Measurements from ENCODE around the gene PACRGL. TPM values are rescaled to one million over a fixed set of nuclear protein-coding genes. Genes with fewer than 3 reads are reported as not detected.

Gene PACRGL
- total RNA-seq, 1 donor from 2014 or later = 32.8 TPM

GRCh38 chr4:20680736-20681135 is 19.5 kb upstream of the PACRGL start:
- Mint-ChIP-seq H3K27me3 (peaks cover 8% of the 10 kb centered on the region), H3K36me3 (ENCODE audit: insufficient read depth) (no peaks in the 10 kb centered on the region), H3K27ac (no peak overlapping the region), H3K4me1 (ENCODE audit: low read depth) (no peaks in the 10 kb centered on the region), H3K4me3 (ENCODE audit: low read depth) (no peak overlapping the region), H3K9me3 (ENCODE audit: low read depth) (no peaks in the 10 kb centered on the region)
- no peak for TF ChIP-seq CTCF (IDR thresholded peaks at IDR 0.05; ENCODE audit: unreplicated experiment)
- DNase-seq (ENCODE audit: low spot score, unreplicated experiment) = no peak

- Mint-ChIP-seq H3K27ac (no peak overlapping the region), H3K4me3 (ENCODE audit: low read depth) (no peak overlapping the region), H3K27me3 (peaks cover 8% of the 10 kb centered on the region), H3K36me3 (ENCODE audit: insufficient read depth) (no peaks in the 10 kb centered on the region), H3K9me3 (ENCODE audit: low read depth) (no peaks in the 10 kb centered on the region), H3K4me1 (ENCODE audit: low read depth) (no peaks in the 10 kb centered on the region)
- TF ChIP-seq CTCF (IDR thresholded peaks at IDR 0.05; ENCODE audit: unreplicated experiment) = no peak
- no peak for DNase-seq (ENCODE audit: low spot score, unreplicated experiment)
Measured at GRCh38 chr4:20681271-20681670, 19.0 kb upstream of the PACRGL start.

GRCh38 chr4:20682853-20683252 is 17.4 kb upstream of the PACRGL start:
- H3K27me3 Mint-ChIP-seq = peaks cover 6% of the 10 kb centered on the region
- no peaks in the 10 kb centered on the region for H3K4me1 Mint-ChIP-seq (ENCODE audit: low read depth)
- H3K36me3 Mint-ChIP-seq (ENCODE audit: insufficient read depth) = no peaks in the 10 kb centered on the region
- no peaks in the 10 kb centered on the region for H3K9me3 Mint-ChIP-seq (ENCODE audit: low read depth)
- TF ChIP-seq CTCF (IDR thresholded peaks at IDR 0.05; ENCODE audit: unreplicated experiment) = no peak
- DNase-seq (ENCODE audit: low spot score, unreplicated experiment) = no peak
- H3K27ac Mint-ChIP-seq = peak overlapping the region; percentile 37
- H3K4me3 Mint-ChIP-seq (ENCODE audit: low read depth) = no peak overlapping the region

- Mint-ChIP-seq H3K27me3 (peaks cover 6% of the 10 kb centered on the region), H3K4me3 (ENCODE audit: low read depth) (no peak overlapping the region), H3K9me3 (ENCODE audit: low read depth) (no peaks in the 10 kb centered on the region), H3K27ac (no peak overlapping the region), H3K36me3 (ENCODE audit: insufficient read depth) (no peaks in the 10 kb centered on the region), H3K4me1 (ENCODE audit: low read depth) (no peaks in the 10 kb centered on the region)
- no peak for TF ChIP-seq CTCF (IDR thresholded peaks at IDR 0.05; ENCODE audit: unreplicated experiment)
- no peak for DNase-seq (ENCODE audit: low spot score, unreplicated experiment)
Measured at GRCh38 chr4:20683766-20684165, 16.5 kb upstream of the PACRGL start.

GRCh38 chr4:20684852-20685763 is 15.2 kb upstream of the PACRGL start:
- no peak for DNase-seq (ENCODE audit: low spot score, unreplicated experiment)
- Mint-ChIP-seq H3K36me3 (ENCODE audit: insufficient read depth) (no peaks in the 10 kb centered on the region), H3K4me3 (ENCODE audit: low read depth) (no peak overlapping the region), H3K9me3 (ENCODE audit: low read depth) (no peaks in the 10 kb centered on the region), H3K27me3 (peaks cover 8% of the 10 kb centered on the region), H3K27ac (no peak overlapping the region), H3K4me1 (ENCODE audit: low read depth) (no peaks in the 10 kb centered on the region)
- peak; percentile 78 for TF ChIP-seq CTCF (IDR thresholded peaks at IDR 0.05; ENCODE audit: unreplicated experiment)
